D721Med (cell line): ENCODE results near the gene C5AR1.

Experiments used
- DNase-seq: peaks from one replicate; pipeline ENCODE4 v3.0.0; 2011; ENCODE audit warnings: low spot score; ENCODE audit not compliant: insufficient read length
- FAIRE-seq: peaks from 2 replicates; lab custom pipeline; 2011; peaks lifted over from hg19 to GRCh38; lab: Jason Lieb, UNC
- TF ChIP-seq, protein P1 (sequence below): IDR thresholded peaks from 2 replicates; pipeline ENCODE4 v1.5.1; 2012; ENCODE audit warnings: mild to moderate bottlenecking, control low read depth; ENCODE audit not compliant: insufficient read depth; ENCODE audit errors: missing control alignments

The C5AR1 gene

DNA sequence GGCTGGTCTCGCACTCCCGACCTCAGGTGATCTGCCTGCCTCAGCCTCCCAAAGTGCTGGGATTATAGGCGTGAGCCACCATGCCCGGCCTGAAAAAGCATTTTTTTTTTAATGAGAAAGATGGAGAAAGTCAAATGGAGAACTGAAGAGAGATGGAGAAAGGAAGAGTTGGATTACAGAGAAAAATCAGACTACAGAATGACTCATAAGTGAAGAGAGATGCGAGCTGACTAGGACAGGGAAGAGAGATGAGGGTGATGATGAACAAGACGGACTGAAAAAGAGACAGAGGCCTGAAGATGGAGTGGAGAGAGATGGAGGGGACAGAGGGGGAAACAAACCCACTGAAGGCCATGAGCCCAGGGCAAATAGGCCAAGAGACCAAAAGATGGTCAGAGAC, 41.0 kb downstream of the C5AR1 start:
- no peak for DNase-seq
- TF ChIP-seq, protein P1, sequence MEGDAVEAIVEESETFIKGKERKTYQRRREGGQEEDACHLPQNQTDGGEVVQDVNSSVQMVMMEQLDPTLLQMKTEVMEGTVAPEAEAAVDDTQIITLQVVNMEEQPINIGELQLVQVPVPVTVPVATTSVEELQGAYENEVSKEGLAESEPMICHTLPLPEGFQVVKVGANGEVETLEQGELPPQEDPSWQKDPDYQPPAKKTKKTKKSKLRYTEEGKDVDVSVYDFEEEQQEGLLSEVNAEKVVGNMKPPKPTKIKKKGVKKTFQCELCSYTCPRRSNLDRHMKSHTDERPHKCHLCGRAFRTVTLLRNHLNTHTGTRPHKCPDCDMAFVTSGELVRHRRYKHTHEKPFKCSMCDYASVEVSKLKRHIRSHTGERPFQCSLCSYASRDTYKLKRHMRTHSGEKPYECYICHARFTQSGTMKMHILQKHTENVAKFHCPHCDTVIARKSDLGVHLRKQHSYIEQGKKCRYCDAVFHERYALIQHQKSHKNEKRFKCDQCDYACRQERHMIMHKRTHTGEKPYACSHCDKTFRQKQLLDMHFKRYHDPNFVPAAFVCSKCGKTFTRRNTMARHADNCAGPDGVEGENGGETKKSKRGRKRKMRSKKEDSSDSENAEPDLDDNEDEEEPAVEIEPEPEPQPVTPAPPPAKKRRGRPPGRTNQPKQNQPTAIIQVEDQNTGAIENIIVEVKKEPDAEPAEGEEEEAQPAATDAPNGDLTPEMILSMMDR, result no peak
- FAIRE-seq, result no peak

DNA sequence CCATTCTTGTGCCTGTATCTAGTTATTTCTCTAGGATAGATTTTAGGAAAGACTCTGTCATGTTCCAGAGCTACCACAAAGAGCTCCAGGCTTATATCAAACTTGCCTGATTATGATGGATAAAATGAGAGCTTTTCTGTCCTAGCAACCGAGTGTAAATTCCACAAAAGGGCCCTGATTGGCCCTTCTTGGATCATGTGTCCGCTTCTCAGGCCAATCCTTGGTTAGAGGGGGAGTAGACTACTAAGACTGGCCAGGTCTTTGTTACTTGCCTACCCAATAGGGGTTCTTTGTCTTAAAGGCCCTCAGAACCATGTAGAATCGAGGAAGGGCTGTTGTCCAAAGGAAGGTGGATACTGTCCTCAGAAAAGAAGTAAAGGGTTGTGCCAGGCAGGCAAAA, 41.9 kb downstream of the C5AR1 start:
- DNase-seq, result no peak

GRCh38 chr19:47352095-47352494, 42.4 kb downstream of the C5AR1 start:
- DNase-seq (no peak), FAIRE-seq (no peak)
- TF ChIP-seq, protein P1, result no peak

More for the DNA sequence above, 41.9 kb downstream of the C5AR1 start:
- TF ChIP-seq, protein P1, result no peak
- FAIRE-seq, result no peak

DNA sequence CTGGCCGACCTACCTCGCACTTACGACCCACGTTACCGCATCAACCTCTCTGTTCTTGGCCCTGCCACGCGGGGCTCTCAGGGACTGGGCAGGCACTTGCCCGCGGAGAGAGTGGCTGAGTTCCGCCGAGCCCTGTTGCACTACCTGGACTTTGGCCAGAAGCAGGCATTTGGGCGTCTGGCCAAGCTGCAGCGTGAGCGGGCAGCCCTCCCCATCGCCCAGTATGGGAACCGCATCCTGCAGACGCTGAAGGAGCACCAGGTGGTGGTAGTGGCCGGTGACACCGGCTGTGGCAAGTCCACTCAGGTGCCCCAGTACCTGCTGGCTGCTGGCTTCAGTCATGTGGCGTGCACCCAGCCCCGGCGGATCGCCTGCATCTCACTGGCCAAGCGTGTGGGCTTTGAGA, 43.6 kb downstream of the C5AR1 start:
- TF ChIP-seq, protein P1, result no peak
- DNase-seq (no peak), FAIRE-seq (no peak)

DNA sequence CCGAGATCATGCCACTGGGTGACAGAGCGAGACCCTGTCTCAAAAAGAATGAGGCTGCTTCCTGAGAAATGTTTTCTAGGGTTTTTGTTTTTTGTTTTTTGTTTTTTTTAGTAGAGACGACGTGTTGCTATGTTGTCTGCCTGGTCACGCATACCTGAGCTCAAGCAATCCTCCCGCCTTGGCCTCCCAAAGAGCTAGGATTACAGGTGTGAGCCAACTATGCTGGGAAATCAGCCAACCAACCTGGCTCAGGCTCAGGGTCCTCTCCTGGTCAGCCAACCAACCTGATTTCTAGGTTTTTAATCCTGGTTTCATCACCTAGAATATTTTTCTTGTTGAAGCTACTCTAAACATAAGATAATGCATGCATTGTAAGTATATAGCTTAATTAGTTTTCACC, 47.2 kb downstream of the C5AR1 start:
- DNase-seq (no peak), FAIRE-seq (no peak)
- TF ChIP-seq, protein P1, result no peak

GRCh38 chr19:47357788-47358680, 48.4 kb downstream of the C5AR1 start:
- TF ChIP-seq, protein P1, result peak; percentile 4
- no peak for FAIRE-seq
- DNase-seq, result no peak

DNA sequence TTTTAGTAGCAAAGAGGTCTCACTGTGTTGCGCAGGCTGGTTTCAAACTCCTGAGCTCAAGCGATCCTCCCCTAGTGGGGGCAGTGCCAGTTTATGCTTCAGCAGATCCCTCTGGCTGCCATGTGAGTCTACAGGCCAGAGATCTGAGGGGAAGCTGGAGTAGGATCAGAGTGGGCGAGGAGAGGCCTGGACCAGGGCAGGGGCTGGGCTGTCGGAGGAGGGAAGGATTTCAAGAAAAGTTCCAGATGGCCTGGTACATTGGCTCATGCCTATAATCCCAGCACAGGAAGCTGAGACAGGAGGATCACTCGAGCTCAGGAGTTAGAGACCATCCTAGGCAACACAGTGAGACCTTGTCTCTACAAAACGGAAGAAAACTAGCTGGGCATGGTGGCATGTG, 49.3 kb downstream of the C5AR1 start:
- DNase-seq (no peak), FAIRE-seq (no peak)
- TF ChIP-seq, protein P1, result no peak
